ENCODE results near the gene PIGR. TPM values are rescaled to one million over a fixed set of nuclear protein-coding genes. Genes with fewer than 3 reads are reported as not detected.

Gene PIGR
- total and polyA plus RNA-seq, 9 of the 15 experiments (the other 6 are each of a cell fraction or from before 2014, with no cell fraction given) = 0.01 to 1.5 (median 0.03) TPM; not detected in 4

- TF ChIP-seq AFF4 (CRISPR knock-in tag; IDR thresholded peaks at IDR 0.05) (no peak), THAP7 (CRISPR knock-in tag; IDR thresholded peaks at IDR 0.05) (no peak), ZNF699 (CRISPR knock-in tag; IDR thresholded peaks at IDR 0.05; ENCODE audit: insufficient replicate concordance) (no peak), XRCC5 (IDR thresholded peaks at IDR 0.05; ENCODE audit: low read depth, low read length) (0 out of 2 replicates have a peak, but pooled peaks have one; percentile 60), TOE1 (IDR thresholded peaks at IDR 0.05; ENCODE audit: borderline replicate concordance) (no peak), TOE1 (CRISPR knock-in tag; IDR thresholded peaks at IDR 0.05; ENCODE audit: borderline replicate concordance, low read depth) (no peak)
Observed at GRCh38 chr1:206982216-206982615, 36.0 kb upstream of the PIGR start (continued).
